Pancreas (tissue), 10 donors: Measurements from ENCODE around the gene ALG12. TPM values are rescaled to one million over a fixed set of nuclear protein-coding genes. Genes with fewer than 3 reads are reported as not detected.

Source experiments
- ATAC-seq, 4 donors: fragments of 200-7000 bp; cut with Tn5 transposase; one replicate each; pipeline versions ENCODE4 v1.8.0 to v1.9.1; 2020; ENCODE audit warnings: mild to moderate bottlenecking in 4 of 4, moderate library complexity in 4 of 4
- DNase-seq, 6 donors: peaks; one replicate each; pipeline ENCODE4 v3.0.0-alpha.2; 2020
- FAIRE-seq: peaks from 2 replicates; lab custom pipeline; 2012; peaks lifted over from hg19 to GRCh38; lab: Jason Lieb, UNC
- H3K27ac ChIP-seq, 4 donors: fragments of 200-600 bp; sonication (generic); 1 replicate in 3 of 4; 2 replicates in 1 of 4; pipeline versions ENCODE4 v1.5.0 to v1.8.0; 2020
- H3K27me3 ChIP-seq, 4 donors: fragments of 200-600 bp; one replicate each; pipeline ENCODE4 v1.8.0; 2021
- H3K36me3 ChIP-seq, 3 donors: fragments of 200-600 bp; sonication (generic) in 1 of 3; one replicate each; pipeline versions ENCODE4 v1.5.0 to v1.8.0; 2020 to 2021
- H3K4me1 ChIP-seq, 3 donors: fragments of 200-600 bp; one replicate each; pipeline ENCODE4 v1.8.0; 2021
- H3K4me3 ChIP-seq, 4 donors: fragments of 200-600 bp; sonication (generic) in 2 of 4; one replicate each; pipeline versions ENCODE4 v1.5.0 to v1.8.0; 2020 to 2021
- H3K9me3 ChIP-seq, 4 donors: fragments of 200-600 bp; one replicate each; pipeline ENCODE4 v1.8.0; 2021
- CTCF ChIP-seq, 4 donors: fragments of 200-600 bp; sonication (generic) in 3 of 4; IDR thresholded peaks; one replicate each; pipeline versions ENCODE4 v1.5.0 to v1.8.0; 2021; ENCODE audit warnings: antibody characterized with exemption in 4 of 4
- WGBS, 2 donors: extraction: QIAGEN DNeasy Blood & Tissue Kit; methylation state at CpG; one replicate each; pipeline ENCODE4 v1.1.7; 2013; 5-methylcytosine and 5-hydroxymethylcytosine counted together
- intact Hi-C, 3 donors: fragments of 100-400 bp; cut with DNase I; formaldehyde crosslinking; loops; one replicate each; pipeline versions ENCODE4 v1.11.1 to v1.14.2; 2022
- polyA plus RNA-seq, 2 donors: library from polyadenylated mRNA; stranded (reverse); fragments of 200-250 nt; gene quantifications; one replicate each; pipeline ENCODE4 v1.2.3, GENCODE V29; 2013
- total RNA-seq, 6 donors: library from RNA; stranded (reverse); fragmentation: NEBNext Ultra II Directional in 4 of 6; extraction: Animal tissue kit (Norgen Biotek cat#: 25700) in 4 of 6; gene quantifications; one replicate each; pipeline versions ENCODE4 v1.2.1 to v1.2.4, GENCODE V29; 2021 to 2023
- donor health status: healthy with polysubstance abuse.
- donor health status: DM: no; HTN: no; CAD: no; lungs with moderate emphysema.
- donor health status: DM: no; HTN: no; CAD: no.
- donor health status: control.
- donor health status: control.
- donor health status: Bipolar disorder and iron deficiency.
- donor health status: DM: yes; HTN: yes; CAD: no.
- donor health status: DM: no; HTN: no; CAD: no.
- donor health status: DM: no; HTN: no; CAD: no.
- donor health status: DM: yes; HTN: yes; CAD: no.

Gene ALG12
- total and polyA plus RNA-seq, 8 donors, result 7.1 to 13.1 (median 10.8) TPM

DNA sequence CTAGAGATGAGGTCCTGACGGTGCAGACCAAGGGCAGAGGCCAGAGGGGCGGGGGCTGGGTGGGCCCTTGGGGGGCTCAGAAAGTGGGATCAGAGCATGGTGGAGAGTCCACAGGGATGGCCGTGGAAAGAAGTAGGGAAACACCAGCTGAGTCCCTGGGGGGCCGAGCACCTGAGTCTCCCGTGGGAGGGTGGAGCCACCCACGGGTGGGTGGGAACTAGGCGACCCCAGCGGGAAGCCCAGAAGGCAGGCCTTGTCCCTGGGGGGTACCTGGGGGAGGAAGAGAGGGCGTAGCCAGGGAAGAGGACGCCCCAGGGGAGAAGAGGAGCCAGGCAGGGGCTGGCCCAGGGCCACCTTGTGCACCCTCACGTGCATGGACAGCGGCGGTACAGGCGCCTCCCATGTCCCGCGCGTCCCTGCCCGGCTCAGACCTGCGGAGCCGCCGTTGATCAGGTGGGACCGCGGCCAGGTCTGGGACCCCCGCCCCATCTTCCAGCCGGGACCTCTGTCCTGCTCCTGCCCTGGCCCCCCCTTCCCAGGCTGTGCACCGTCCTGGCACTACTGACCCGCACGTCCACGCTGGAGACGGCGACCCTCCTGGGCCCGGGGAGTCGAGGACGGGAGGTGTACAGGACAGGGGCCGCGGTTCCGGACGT, 10.4 kb upstream of the ALG12 start:
- H3K9me3 ChIP-seq, result no peaks in the 10 kb centered on the region
- no peak for ATAC-seq
- no peaks in the 10 kb centered on the region for H3K27me3 ChIP-seq
- H3K4me3 ChIP-seq, result no peak overlapping the region
- WGBS, 2 donors, result 29 to 36% methylated on average over 34 to 38 of the region's 38 CpGs
- FAIRE-seq, result no peak
- TF ChIP-seq CTCF (IDR thresholded peaks at IDR 0.05), result no peak
- H3K27ac ChIP-seq, result no peak overlapping the region
- H3K4me1 ChIP-seq, result peaks cover under 1 to 2% (median 1%) of the 10 kb centered on the region in 3 donors
- H3K36me3 ChIP-seq, result peaks cover 0 to 10% (median 0%) of the 10 kb centered on the region in 3 donors
- peak in 3 of 6 donors; percentile 17 to 89 (median 61) for DNase-seq
- intact Hi-C loops, result loop anchor here (2.0 to 10.0 kb wide), 2 partner anchors 102 to 106 kb away; no protein-coding TSS in a partner anchor

DNA sequence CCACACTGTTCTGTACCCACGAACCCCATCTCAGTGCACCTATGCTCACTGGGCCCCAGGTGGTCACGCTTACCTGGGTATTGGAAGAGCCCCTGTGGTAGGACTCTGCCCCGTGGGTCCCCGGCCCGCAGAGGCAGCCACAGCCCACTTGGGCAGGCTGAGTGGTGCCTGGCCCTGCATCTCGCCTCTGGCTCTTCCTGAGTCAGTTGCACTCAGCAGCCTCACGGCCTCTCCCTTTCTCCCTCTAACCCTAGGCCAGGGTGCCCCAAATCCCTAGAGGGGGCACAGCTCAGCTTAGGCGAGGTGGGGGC, 9.9 kb upstream of the ALG12 start:
- peaks cover 0 to 15% (median 0%) of the 10 kb centered on the region in 3 donors for H3K36me3 ChIP-seq
- H3K27me3 ChIP-seq, result no peaks in the 10 kb centered on the region
- H3K9me3 ChIP-seq, result no peaks in the 10 kb centered on the region
- peak in 2 of 6 donors; percentile 47 to 75 for DNase-seq
- intact Hi-C loops, result loop anchor here (2.0 to 10.0 kb wide), 2 partner anchors 103 to 107 kb away; no protein-coding TSS in a partner anchor
- WGBS, 2 donors, result 85 to 88% methylated on average over 7 to 8 of the region's 8 CpGs
- no peak for ATAC-seq
- H3K4me3 ChIP-seq, result no peak overlapping the region
- H3K4me1 ChIP-seq, result no peaks in the 10 kb centered on the region
- TF ChIP-seq CTCF (IDR thresholded peaks at IDR 0.05), result no peak
- no peak overlapping the region for H3K27ac ChIP-seq
- no peak for FAIRE-seq

- FAIRE-seq (no peak), DNase-seq (peak in 3 of 6 donors; percentile 35 to 76 (median 59)), ATAC-seq (no peak)
- Histone ChIP-seq H3K27ac (no peak overlapping the region), H3K27me3 (no peaks in the 10 kb centered on the region), H3K4me3 (no peak overlapping the region), H3K9me3 (no peaks in the 10 kb centered on the region), H3K36me3 (peaks cover 0 to 16% (median 0%) of the 10 kb centered on the region in 3 donors), H3K4me1 (no peaks in the 10 kb centered on the region)
- intact Hi-C loops, result loop anchor here (2.0 to 10.0 kb wide), 2 partner anchors 103 to 107 kb away; no protein-coding TSS in a partner anchor
- TF ChIP-seq CTCF (IDR thresholded peaks at IDR 0.05), result no peak
- WGBS, 2 donors, result 90 to 94% methylated on average over 19 to 26 of the region's 26 CpGs
These were observed 9.4 kb upstream of the ALG12 start for GRCh38 chr22:49927483-49928184.

DNA sequence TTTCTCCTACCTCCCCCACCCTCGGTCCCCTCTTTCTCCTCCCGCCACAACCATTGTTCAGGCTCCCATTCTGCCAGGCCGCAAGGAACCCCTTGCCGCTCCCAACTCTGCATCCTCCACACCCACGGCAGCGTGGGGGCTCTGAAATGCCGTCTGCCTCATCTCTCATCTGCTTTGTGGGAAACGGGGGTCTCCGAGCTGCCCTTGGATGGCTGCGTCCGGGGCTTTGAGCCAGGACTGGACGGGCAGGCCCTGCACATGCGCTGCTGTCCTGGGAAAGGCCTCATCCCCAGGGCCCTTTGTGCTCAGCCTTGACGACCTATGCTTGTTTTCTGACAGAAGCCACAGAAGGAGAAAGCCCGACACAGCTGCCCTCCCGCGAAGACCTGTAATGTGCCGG, 8.7 kb upstream of the ALG12 start:
- WGBS, 2 donors, result 85 to 86% methylated on average over 17 of the region's 18 CpGs
- ATAC-seq (no peak), FAIRE-seq (no peak), DNase-seq (peak in 2 of 6 donors; percentile 33 to 55)
- Histone ChIP-seq H3K36me3 (peaks cover 0 to 16% (median 0%) of the 10 kb centered on the region in 3 donors), H3K4me3 (no peak overlapping the region), H3K9me3 (no peaks in the 10 kb centered on the region), H3K4me1 (no peaks in the 10 kb centered on the region), H3K27me3 (no peaks in the 10 kb centered on the region), H3K27ac (no peak overlapping the region)
- no peak for TF ChIP-seq CTCF (IDR thresholded peaks at IDR 0.05)
- intact Hi-C loops, result loop anchor here in 1 of 3 donors (10.0 kb wide), 1 partner anchor 108 kb away; no protein-coding TSS in a partner anchor
